ENCODE measurements around the gene RUNX2. TPM values are rescaled to one million over a fixed set of nuclear protein-coding genes. Genes with fewer than 3 reads are reported as not detected.
"Not testable (repeated sequence)": the region's sequence is repeated elsewhere in the genome, so short reads cannot be mapped to it uniquely, and the experiment has no call there.

The RUNX2 gene
- total RNA-seq, 1 donor from 2014 or later = 3.1 TPM

GRCh38 chr6:45560321-45560820, 232.2 kb downstream of the RUNX2 start:
- intact Hi-C loops (cut with DNase I) = not testable (repeated sequence)

GRCh38 chr6:45562171-45562570, 234.0 kb downstream of the RUNX2 start:
- intact Hi-C loops (cut with DNase I) = no loop called here
- DNase-seq (ENCODE audit: low spot score) = no peak

More at GRCh38 chr6:45560321-45560820, 232.2 kb downstream of the RUNX2 start:
- DNase-seq (ENCODE audit: low spot score) = not testable (repeated sequence)

GRCh38 chr6:45563041-45563440, 234.9 kb downstream of the RUNX2 start:
- intact Hi-C loops (cut with DNase I) = no loop called here

GRCh38 chr6:45563844-45564243, 235.7 kb downstream of the RUNX2 start:
- DNase-seq (ENCODE audit: low spot score) = no peak

More at GRCh38 chr6:45563041-45563440, 234.9 kb downstream of the RUNX2 start:
- DNase-seq (ENCODE audit: low spot score) = no peak

GRCh38 chr6:45566882-45567281, 238.8 kb downstream of the RUNX2 start:
- intact Hi-C loops (cut with DNase I) = no loop called here
- DNase-seq (ENCODE audit: low spot score) = no peak

More at GRCh38 chr6:45563844-45564243, 235.7 kb downstream of the RUNX2 start:
- intact Hi-C loops (cut with DNase I) = no loop called here

GRCh38 chr6:45567879-45568278, 239.7 kb downstream of the RUNX2 start:
- intact Hi-C loops (cut with DNase I) = no loop called here
- DNase-seq (ENCODE audit: low spot score) = no peak

GRCh38 chr6:45568626-45569025, 240.5 kb downstream of the RUNX2 start:
- no peak for DNase-seq (ENCODE audit: low spot score)
- intact Hi-C loops (cut with DNase I) = no loop called here

- DNase-seq (ENCODE audit: low spot score) = no peak
- intact Hi-C loops (cut with DNase I) = no loop called here
These were observed 241.2 kb downstream of the RUNX2 start for GRCh38 chr6:45569210-45569945.

- DNase-seq (ENCODE audit: low spot score) = no peak
- intact Hi-C loops (cut with DNase I) = no loop called here
These were observed 243.0 kb downstream of the RUNX2 start for GRCh38 chr6:45571159-45571558.

GRCh38 chr6:45572833-45573232, 244.7 kb downstream of the RUNX2 start:
- DNase-seq (ENCODE audit: low spot score) = no peak

GRCh38 chr6:45574014-45574461, 245.9 kb downstream of the RUNX2 start:
- intact Hi-C loops (cut with DNase I) = no loop called here
- no peak for DNase-seq (ENCODE audit: low spot score)

More at GRCh38 chr6:45572833-45573232, 244.7 kb downstream of the RUNX2 start:
- intact Hi-C loops (cut with DNase I) = no loop called here

GRCh38 chr6:45574885-45575284, 246.8 kb downstream of the RUNX2 start:
- intact Hi-C loops (cut with DNase I) = no loop called here
- DNase-seq (ENCODE audit: low spot score) = no peak

GRCh38 chr6:45576648-45577624, 248.8 kb downstream of the RUNX2 start:
- intact Hi-C loops (cut with DNase I) = no loop called here
- peak; percentile 83 for DNase-seq (ENCODE audit: low spot score)

GRCh38 chr6:45577836-45578504, 249.8 kb downstream of the RUNX2 start:
- intact Hi-C loops (cut with DNase I) = no loop called here
- no peak for DNase-seq (ENCODE audit: low spot score)

- no peak for DNase-seq (ENCODE audit: low spot score)
- intact Hi-C loops (cut with DNase I) = no loop called here
These were observed 256.0 kb downstream of the RUNX2 start for GRCh38 chr6:45584127-45584526.

- intact Hi-C loops (cut with DNase I) = no loop called here
- DNase-seq (ENCODE audit: low spot score) = no peak
These were observed 258.4 kb downstream of the RUNX2 start for GRCh38 chr6:45586216-45587171.

GRCh38 chr6:45587229-45588060, 259.3 kb downstream of the RUNX2 start:
- DNase-seq (ENCODE audit: low spot score) = no peak
- intact Hi-C loops (cut with DNase I) = no loop called here

GRCh38 chr6:45589367-45589766, 261.2 kb downstream of the RUNX2 start:
- intact Hi-C loops (cut with DNase I) = no loop called here
- DNase-seq (ENCODE audit: low spot score) = no peak

Measured in cardiac septum (tissue), 1 donor.